Endothelial cell of hepatic sinusoid (primary cell): ENCODE measurements around the gene SH2D1B.

ENCODE experiments used
- in situ Hi-C: cut with HindIII; loops from 2 replicates; pipeline ENCODE4 v1.10.0; 2017; ENCODE audit warnings: low sequenced_read_pairs

SH2D1B gene

DNA sequence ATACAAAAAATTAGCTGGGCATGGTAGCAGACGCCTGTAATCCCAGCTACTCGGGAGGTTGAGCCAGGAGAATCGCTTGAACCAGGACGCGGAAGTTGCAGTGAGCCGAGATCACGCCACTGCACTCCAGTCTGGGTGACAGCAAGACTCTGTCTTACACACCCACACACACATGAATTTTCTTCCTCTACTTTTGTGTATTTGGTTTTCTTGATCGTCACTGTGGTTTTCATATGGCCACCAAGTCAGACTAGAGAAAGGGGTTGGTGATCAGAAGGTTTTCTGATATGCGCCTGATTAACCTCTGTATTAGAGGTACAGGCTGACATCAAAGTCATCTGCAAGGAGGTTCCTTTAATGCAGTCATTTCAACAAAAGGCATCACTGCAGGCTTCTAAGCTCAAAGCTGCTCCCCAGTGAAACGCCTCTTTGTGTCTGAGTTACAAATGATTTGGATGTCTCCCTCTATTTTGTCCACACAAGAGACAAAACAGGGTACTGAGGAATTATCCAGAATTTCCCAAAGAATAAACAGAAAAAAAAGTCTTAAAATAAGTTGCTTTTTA lies 11.1 kb downstream of the SH2D1B start:
- in situ Hi-C loops, result no loop called here

DNA sequence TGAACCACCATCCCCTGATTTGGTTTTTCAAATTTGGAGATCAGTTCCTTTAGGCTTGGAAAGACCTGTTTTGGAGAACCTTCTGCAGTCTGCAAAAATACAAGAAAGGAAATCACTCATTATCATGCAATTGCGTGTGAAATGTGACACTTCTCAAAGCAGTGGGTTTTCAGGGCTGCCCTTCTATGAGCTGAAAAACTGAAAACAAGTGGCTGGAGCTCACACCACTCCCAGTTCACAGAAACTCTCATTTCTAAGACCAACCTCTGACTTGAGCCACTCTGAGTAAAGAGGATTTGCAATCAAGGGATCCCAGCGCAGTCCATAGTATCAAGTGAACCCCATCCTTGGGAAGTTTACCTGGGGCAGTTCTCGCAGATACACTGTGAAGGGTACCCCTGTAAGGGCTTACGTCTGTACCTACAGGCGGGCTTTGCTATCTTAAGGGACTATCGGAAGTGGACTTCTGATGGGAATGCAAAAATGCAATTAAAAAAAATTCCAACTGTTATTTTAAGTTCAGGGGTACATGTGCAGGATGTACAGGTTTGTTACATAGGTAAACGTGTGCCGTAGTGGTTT lies 12.8 kb downstream of the SH2D1B start:
- in situ Hi-C loops, result loop anchor here (5.0 kb wide), 1 partner anchor 98 kb away; the partner anchor contains the start of gene UHMK1

DNA sequence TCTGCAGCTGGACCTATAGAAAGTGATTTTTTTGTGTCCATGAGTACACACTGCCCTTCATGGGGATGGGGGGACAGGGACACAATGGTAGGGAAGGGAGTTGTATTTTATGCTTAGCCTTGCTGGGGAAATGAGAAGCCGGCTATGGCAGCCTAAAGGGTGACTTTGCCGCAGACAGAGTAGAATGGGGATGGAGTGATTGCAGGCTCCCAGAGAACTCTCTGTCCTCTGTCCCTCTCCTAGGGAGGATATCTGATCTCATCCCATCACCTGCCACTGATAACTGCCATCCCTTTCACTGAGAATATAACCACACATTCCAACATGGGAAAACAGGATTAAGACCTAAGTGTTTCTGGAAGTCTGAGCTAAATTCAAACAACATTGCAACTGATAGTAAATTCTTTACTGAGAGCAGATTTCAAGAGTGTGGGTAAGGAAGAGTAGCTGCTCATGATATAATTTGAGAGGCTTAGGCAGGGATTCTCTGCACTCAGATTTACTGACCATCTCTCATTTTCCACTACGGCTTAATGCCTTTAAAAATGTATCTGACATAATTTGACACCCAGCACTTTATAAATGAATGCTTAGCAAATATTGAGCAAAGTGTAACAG lies 13.9 kb downstream of the SH2D1B start:
- in situ Hi-C loops, result loop anchor here (5.0 kb wide), 1 partner anchor 99 kb away; the partner anchor contains the start of gene UHMK1

DNA sequence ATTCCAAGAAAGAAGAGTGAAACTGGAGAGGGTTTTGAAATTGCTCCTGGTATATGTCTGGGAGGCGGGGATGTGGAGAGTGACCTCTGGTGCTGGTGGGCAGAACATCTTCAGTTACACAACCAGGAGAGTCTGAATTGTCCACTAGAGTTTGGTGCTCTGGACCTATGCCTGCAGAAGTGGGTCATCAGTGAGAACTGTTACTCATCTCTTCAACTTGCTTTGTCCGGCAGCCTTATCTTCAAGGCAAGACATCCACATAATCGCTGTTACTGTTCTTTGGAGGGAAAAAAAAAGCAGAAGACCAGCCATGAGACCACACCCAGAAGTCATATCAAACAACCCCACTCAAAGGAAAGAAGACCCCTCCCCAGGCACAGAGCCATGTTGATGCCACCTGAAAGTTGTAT lies 14.9 kb downstream of the SH2D1B start:
- in situ Hi-C loops, result loop anchor here (5.0 kb wide), 1 partner anchor 100 kb away; the partner anchor contains the start of gene UHMK1

DNA sequence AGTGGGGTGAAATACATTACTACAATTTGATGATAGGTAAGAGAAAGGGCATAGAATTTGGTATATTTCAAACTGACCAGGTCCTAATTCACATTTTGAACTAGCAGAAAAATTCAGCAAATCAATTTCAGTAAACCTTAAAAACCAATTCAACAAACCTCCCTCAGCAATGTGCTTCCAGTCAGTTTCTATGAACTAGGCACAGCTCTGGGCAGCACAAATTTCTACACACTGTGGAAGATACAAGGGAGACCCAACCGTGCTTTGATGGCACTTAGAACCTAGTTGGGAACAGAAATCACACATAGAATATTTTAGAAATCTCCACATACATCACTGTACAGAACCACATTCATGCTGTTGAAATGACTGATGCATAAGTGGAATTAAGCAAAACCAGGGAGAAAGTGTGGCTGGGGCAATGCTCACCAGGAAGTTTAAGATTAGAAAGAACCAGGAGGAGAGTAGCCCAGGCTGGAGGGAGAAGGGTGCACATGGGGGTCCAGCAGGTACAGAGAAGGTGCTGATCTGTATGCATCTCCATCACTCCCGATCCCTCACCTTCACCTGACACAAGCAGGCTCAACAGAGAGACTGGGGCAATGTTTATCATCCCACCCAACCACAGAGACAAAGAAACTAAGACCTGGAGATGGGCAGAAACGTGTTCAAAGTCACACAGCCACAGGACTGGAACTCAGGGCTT lies 15.6 kb downstream of the SH2D1B start:
- in situ Hi-C loops, result loop anchor here (5.0 kb wide), 1 partner anchor 101 kb away; the partner anchor contains the start of gene UHMK1

DNA sequence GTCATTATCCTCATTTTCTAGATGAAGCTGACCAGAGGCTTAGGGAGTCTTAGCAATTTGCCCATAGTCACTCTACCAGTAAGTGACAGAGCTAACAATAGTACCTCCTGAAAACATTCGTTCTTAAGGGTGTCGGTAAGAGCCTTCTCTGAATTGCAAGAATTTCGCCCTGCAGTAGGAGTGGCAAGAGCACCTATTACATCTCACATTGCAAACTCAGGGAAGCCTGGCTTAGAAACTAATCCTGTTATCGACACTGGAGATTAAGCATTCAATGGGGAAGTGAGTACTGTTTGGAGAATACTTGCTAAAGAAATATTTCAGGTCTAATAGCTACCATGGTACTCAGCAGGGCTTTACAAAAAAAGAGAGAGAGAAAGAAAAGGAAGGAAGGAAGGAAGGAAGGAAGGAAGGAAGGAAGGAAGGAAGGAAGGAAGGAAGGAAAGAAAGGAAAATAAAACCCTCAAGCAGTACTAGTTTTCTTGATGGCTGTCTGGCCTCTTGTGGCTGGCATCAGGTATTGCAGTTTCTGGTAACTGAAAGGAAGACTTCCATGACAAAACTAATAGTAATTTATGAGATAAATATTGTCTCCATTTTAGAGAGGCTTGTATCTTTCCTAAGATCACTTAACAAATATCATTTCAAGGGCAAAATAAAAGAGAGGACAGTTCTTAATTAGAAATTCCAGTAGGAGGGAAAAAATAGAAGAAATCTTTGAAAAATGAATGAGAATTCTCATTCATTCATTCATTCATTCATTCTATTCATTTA lies 20.0 kb downstream of the SH2D1B start:
- in situ Hi-C loops, result no loop called here

DNA sequence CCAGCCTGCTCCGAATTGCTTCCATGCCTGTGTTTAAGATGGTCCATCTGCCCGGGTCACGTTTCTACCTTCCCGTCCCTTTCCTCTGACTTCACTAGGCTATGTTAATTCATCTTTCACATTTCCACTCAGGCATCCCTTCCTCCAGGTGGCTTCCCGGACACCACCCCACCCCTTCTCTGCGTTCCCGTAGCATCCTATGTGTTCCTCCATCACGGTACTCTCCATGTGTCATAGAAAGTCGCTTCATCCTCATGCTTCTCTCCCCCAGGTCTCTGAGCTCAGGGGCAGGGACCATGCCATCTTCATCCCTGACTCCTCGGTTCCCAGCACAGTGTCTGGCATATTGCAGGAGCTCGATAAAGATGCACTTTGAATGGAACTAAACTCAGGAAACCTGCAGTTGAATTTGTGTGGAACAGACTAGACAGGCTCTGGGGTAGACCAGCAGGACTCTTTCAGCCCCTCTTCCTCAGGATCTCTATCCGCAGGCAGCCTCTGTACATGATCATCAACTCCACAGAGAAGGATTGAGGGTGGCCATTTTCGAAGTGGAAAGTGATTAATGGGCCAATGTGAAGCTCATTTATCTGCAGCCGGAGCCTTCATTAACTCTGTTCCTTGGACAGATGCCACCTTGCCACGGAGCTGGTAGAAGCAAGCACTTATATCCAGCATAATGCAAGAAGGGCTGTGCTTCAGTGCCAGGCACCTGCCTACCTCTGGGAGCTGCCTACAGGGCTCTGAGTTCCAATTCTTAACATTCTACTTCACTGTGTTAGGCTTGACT lies 21.3 kb downstream of the SH2D1B start:
- in situ Hi-C loops, result no loop called here

DNA sequence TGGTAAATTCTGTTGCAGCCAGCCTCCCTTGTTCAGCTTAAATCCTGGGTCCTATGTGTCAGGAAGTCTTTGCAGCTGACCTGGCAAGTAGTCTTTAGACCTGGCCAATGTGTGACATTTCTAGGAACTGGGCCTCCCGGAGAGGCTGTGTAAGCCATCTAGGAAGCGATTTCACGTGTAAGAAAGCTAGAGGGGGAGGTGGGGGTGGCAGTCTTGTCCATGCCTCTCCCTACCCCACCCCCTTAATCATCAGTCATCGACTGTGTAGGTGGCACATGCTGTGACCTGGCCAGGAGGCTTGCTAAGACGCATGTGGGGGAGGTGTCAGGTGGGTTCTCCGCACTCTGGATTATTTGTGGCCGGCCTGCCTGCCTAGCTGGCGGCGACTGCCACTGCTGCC lies 22.0 kb downstream of the SH2D1B start:
- in situ Hi-C loops, result no loop called here

DNA sequence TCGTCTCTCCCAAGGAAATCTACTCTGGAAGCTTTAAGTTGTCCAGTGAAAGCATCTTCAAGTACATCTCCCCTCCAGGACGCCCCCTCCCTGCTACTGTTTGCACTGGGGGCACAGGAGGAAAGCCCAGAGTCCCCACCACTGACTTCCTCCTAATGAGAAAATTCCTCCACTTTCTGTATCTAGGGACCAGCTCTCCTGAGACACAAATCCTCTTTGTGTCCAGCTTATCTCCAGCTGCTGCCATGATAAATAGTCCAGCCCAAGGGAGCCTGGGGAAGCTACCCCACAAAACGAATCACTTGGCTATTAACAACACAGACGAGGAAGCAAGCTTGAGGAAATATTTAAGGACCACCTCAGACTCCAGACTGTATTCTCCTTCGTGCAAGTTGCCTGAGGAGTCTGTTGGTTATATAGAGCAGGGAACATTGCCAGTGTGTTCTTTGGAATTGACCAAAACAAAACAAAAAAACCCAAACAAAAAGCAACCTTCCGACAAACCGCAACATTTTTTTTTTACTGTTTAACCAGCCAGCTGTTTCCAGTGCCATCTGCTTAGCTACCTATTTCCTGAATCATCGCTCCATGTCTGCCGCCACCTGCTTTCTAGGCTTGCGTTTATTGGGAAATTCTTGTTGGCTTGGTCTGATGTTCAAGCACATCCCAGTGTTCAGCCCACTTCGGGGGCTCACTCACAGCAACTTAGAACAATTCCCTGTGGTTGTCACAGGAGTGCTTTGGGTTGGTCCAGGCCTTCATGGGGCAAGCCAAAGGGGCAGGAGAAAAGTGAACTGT lies 22.7 kb downstream of the SH2D1B start:
- in situ Hi-C loops, result no loop called here

DNA sequence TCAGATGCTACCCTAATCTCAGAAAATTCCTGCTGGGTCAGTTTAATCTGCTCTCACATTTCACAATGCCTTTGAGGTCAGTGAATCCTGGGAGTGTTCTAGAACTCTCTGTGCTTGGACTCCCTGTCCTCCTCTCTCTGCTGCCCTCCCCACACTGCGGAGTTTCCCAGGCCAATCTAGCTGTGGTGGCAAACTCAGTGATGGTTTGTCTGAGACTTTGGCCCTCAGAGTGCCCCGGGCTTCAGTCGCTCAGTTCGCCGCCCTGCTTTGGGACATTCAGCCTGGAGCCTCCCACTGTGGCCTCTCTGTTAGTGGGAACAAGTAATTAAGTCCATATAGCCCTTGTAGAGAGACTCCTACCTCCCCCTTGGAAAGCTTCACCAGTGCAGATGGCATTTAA lies 23.3 kb downstream of the SH2D1B start:
- in situ Hi-C loops, result no loop called here

DNA sequence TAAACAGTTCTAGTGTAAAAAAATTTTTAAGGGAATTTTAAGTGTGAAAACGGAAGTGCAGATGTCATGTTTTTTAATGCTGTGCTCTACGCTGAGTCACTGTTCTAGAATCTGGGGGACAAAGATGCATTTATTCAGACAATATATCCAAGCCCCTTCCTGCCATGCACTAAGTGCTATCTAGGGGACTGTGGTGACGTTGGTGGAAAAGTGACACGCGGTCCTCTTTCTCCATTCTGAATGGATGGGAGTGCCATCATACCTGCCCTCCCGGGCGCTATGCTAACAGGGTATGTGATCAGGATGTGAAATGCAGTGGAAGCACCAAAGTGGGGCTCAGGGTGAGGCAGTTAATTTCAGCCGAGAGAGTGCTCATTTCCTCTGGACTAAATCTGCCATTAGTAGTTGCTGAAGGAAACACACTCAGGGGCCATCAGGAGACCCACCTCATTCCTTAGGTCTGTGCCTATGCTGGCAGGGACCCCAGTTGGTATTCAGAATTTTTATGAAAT lies 23.8 kb downstream of the SH2D1B start:
- in situ Hi-C loops, result no loop called here

DNA sequence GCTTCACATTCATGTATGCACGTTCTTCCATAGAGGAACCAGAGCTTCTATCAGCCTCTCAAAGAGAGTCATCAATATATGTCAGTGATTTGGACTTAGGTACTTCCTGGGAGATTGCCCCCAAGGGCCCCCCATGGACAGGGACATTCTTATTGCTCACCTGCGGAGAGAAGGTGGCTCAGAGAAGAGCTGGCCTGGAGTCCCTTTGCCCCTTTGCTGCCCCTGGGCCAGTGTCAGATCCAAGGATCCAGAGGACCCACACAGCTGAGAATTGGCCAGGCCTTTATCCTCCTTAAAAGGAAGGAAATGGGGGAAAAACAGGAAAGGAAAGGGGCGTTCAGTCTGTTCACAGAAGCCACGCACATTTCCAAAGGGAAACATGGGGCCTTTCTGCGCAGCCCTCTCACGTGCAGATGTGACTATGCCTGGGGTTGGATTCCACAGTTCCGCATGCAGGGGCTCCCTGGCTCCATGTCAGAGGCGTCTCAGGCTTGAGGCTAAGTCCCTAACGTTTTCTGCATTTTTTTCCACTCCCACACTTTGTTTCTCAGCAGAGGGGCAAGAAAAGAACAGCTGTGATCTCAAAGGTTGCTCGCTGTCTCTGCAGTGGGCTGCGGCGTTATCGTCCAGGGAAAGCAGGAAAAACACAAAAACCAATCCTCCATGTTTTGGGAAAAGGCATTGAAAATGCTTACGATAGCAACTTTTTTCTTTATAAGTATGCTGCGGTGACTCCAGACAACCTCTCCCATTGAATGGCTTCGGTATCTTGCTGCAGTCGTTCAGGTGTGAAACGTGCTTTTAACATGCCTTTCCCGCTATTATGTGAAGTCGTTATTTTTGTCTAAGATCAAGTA lies 24.5 kb downstream of the SH2D1B start:
- in situ Hi-C loops, result no loop called here

DNA sequence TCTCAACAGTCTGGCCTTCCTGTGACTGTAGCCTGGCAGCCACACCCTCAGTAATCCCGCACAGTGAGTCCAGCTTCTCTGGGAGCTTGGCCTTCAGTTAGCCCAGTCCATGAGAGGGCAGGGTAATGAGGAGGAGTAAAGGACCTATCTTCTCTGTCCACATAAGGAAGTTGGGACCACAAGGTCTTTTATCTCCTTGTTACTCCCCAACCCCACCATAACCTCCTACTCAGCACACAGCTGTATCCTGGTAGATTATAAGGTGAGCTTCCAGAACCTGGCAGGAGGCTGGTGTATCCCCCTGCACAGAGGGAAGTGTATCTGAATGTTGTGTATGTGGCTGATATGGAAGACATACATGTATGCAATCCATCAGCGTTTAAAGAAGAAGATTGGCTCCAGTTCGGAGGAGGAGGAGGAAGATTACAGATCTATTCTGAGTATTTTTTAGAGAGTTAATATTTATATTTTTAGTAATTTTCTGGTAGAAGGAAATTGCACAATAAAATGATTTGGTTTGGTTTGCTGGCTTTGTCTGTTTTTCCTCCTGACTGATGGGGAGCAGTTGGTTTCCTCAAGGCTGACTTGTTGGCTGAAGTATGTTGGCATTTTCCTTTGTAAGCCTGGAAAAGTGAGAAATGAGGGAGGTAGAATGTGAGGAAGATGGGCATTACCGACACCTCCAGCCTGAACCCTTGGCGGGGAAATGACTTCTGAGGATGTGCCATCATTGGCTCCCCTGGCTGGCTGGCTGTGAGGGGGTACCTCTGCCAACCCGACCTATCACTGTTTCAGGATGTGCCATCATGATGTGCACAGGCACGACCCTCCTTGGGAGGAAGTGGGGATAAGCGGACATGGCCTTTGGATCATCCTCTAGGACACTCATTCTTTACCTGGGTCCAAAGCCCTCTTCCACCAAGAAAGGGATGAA lies 25.4 kb downstream of the SH2D1B start:
- in situ Hi-C loops, result no loop called here

DNA sequence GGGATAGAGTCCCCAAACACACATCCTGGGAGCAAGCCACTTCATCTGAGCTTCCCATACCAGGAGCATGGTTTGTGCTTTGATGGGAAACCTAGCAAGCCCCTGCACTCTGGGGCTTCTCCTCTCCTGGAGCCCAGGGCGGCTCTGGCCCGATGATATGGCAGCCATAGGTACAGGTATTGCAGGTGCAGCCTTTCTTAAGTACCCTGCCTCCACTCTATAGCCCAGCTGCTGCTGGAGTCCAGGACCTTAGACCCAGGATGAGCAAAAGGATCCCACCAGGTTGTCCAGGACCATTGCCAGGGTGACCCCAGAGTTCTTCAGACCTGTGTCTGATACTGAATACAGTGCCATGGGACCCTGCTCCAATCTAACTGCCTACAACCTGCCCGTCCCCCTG lies 26.2 kb downstream of the SH2D1B start:
- in situ Hi-C loops, result no loop called here

DNA sequence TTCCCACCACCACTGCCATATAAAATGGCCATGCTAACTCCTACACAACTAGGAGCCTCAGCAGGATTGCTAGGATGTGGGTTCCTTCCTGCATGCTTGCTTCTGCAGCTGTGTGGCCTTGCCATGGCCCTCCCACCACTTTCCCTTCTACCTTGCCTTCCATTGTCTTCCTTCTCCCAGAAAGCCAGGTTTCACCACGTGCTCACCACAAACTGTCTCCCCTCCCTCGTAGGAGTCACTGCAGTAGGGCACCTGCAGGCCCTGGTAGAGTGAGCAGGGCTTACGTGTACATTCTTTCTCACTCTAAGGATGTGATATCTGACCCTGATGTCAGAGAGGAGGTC lies 26.7 kb downstream of the SH2D1B start:
- in situ Hi-C loops, result no loop called here

DNA sequence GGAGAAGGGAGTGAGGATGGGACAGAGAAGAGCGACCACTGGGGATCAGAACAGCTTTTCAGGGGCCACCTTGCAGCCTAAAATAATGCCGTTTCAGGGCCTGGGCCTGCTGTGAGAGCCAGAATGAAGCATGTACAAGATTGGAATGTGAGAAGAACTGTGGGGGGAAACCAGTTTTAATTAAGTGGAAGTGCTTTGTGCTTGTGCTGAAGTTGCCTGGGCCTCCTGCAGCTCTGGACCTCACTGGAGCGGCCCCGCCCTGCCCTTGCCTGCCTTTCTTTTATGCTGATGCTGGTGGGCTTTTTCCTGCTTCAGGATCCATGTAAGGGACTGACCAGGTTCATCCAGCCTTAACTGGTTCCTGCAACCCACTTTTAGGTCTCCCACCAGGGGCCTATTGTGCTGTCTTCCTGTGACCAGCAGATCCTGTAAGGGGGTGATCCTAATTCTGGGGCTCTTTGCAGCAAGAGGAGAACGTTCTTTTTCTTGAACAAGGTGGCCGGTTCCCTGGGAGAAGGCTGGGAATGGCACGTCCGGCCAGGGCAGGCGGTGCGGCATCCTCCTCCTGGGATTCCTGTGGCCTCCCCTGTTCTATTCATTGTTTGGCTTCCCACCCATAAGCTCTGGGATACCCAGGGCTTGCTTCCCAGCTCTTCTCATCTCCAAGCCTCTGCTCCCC lies 27.2 kb downstream of the SH2D1B start:
- in situ Hi-C loops, result no loop called here

DNA sequence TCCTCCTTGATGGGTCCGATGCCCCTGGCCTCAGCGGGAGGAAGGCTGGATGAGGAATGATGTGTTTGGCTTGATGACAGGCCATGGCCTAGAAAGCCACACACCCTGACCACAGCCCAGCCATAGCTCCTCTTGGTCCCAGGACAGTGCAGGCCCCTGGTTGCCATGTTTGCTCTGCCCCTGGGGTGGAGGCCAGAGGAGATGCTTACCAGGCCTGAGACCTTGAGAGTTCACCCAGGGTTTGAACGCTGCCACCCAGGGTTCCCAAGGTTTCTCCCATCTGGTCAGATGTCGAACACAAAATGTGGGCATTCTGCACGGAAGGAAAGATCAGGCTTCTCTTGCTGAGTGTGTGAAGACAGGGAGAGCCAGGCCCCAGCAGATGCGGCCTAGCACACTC lies 27.8 kb downstream of the SH2D1B start:
- in situ Hi-C loops, result no loop called here
